NCI-H146 (cell line): ENCODE results near the gene MMD2.
"Not testable (repeated sequence)": the region's sequence is repeated elsewhere in the genome, so short reads cannot be mapped to it uniquely, and the experiment has no call there.

ENCODE experiments used
- DNase-seq: peaks from one replicate; lab custom pipeline; 2025; lab: John Stamatoyannopoulos, UW

The MMD2 gene, protein sequence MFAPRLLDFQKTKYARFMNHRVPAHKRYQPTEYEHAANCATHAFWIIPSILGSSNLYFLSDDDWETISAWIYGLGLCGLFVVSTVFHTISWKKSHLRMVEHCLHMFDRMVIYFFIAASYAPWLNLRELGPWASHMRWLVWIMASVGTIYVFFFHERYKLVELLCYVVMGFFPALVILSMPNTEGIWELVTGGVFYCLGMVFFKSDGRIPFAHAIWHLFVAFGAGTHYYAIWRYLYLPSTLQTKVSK

GRCh38 chr7:4958477-4959301 lies at the start of gene MMD2:
Gene MMD2, minus strand, starts transcription at chr7:4959187. Its CDS starts 170 bp downstream, at chr7:4959017.
- DNase-seq, result peak; percentile 43

- DNase-seq, result no peak
These were observed 46.1 kb upstream of the MMD2 start for GRCh38 chr7:5005066-5005465.

- DNase-seq, result no peak
These were observed 42.9 kb upstream of the MMD2 start for GRCh38 chr7:5001911-5002310.

DNA sequence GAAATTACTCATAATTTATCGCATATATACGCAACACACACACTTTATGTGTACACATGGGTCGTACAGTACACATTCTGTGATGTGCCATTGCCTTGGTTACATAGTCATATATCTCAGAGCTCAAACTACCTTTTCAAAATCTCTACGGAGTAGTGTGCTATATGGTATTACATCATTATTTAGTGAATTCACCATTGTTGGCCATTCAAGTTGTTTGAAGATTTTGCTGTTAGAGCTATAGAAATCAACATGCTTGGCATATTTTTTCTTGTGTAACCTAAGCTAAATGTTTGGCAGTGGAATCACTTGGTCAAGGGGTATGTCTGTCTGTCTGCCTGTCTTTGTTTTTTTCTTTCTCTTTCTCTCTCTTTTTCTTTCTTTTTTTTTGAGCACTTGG lies 42.0 kb upstream of the MMD2 start:
- no peak for DNase-seq

DNA sequence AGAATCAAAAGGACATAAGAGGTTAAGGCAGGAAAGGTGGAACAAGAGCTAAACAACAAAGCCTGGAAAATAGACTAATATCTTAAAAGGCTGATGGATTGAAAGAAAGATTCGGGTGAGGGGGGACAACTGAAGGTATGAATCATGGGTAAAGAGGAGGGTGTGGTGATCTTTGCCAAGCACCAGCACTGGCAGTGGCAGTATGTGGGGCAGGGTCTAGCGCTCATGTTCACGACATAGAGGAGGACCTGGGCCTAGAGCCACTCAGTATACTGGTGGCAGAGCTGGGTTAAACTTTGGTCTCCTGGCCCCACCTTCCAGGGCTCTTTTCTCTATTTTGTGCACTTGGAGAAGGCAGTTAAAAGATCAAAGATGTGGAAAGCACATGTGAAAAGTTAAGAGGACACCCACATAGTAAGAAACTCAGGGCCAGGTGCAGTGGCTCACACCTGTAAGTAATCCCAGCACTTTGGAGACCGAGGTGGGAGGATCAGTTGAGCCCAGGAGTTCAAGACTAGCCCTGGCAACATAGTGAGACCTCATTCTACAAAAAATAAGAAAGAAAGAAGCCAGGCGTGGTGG lies 40.5 kb upstream of the MMD2 start:
- DNase-seq, result no peak

DNA sequence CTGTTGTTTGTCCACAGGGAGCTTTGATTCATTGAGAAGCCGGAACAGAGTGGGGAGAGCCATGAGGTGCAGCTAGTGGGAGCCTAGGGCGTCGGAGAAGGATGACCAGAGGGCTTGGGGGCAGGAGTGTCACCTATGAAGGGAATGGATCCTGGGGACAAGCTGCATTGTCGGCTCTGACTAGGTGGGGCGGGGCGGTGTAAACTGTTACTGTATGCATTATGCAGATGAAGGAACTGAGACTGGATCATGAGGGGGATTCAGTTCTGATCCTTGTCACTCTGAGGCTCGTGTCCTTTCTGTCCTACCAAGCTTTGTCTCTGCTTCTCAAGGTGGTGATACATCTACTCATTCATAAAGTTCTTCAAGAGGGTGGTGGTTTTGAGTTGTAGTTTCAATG lies 39.9 kb upstream of the MMD2 start:
- DNase-seq, result no peak

- DNase-seq, result no peak
These were observed 39.3 kb upstream of the MMD2 start for GRCh38 chr7:4998244-4998643.

DNA sequence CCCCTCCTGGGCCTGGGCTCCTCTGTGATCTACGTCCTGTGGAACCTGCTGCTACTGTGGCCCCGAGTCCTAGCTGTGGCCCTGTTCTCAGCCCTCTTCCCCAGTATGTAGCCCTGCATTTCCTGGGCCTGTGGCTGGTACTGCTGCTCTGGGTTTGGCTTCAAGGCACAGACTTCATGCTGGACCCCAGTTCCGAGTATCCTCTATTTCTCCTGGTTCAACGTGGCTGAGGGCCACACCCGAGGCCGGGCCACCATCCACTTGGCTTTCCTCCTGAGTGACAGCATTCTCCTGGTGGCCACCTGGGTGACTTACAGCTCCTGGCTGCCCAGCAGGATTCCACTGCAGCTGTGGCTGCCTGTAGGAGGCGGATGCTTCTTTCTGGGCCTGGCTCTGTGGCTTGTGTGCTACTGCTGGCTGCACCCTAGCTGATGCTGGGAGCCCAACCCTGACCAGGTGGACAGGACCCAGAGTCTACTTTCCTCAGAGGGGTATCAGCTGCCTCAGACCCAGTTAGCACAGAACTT lies 37.8 kb upstream of the MMD2 start:
- DNase-seq, result no peak

- no peak for DNase-seq
These were observed 36.5 kb upstream of the MMD2 start for GRCh38 chr7:4995429-4995969.

GRCh38 chr7:4993471-4993870 lies 34.5 kb upstream of the MMD2 start:
- DNase-seq, result no peak

GRCh38 chr7:4982741-4983140 lies 23.8 kb upstream of the MMD2 start:
- not testable (repeated sequence) for DNase-seq

- DNase-seq, result not testable (repeated sequence)
These were observed 22.4 kb upstream of the MMD2 start for GRCh38 chr7:4981295-4981890.

DNA sequence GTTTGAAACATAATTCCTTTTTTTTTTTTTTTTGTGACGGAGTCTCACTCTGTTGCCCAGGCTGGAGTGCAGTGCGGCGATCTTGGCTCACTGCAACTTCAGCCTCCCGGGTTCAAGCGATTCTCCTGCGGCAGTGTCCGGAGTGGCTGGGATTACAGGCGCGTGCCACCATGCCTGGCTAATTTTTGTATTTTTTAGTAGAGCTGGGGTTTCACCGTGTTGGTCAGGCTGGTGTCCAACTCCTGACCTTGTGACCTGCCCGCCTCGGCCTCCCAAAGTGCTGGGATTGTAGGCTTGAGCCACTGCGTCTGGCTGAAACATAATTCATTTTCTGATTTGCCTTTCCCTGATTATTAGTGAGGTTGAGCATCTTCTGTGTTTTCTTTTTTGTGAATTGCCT lies 16.6 kb upstream of the MMD2 start:
- DNase-seq, result not testable (repeated sequence)

DNA sequence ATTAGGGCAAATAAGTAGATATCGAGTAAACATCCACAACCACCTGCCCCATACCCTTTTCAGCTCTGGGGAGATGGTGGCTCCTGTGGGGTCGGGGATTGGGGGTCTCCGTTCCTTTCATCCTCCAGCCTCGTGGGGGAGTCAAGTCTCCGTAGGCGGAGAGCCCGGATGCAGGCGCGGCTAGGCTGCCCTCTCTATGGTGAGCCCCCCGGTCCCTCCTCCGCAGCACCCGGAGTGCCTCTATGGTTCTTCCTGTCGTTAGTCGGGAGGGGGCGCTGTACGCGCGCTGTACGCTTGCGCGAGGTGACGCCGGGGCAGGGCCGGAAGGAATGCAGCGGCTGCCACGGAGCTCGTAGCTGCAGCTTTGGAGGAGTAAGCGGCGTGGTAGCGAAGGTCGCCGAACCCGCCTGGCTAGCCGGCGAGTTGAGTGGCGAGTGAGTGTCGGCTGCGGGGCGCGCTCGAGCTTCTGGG lies 14.8 kb upstream of the MMD2 start:
- DNase-seq, result peak; percentile 91

DNA sequence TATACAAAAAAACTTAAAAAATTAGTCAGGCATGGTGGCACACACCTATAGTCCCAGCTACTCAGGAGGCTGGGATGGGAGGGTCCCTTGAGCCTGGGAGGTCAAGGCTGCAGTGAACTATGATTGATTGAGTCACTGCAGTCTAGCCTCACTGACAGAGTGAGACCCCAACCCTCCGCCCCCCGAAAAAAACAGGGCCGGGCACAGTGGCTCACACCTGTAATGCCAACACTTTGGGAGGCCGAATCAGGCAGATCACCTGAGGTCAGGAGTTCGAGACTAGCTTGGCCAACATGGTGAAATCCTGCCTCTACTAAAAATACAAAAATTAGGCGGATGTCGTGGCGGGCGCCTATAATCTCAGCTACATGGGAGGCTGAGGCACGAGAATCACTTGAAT lies 13.5 kb upstream of the MMD2 start:
- DNase-seq, result not testable (repeated sequence)

- DNase-seq, result no peak
These were observed 6.5 kb upstream of the MMD2 start for GRCh38 chr7:4965295-4966022.

- DNase-seq, result no peak
These were observed 5.5 kb upstream of the MMD2 start for GRCh38 chr7:4964506-4964905.

- no peak for DNase-seq
These were observed 4.1 kb upstream of the MMD2 start for GRCh38 chr7:4962872-4963775.

GRCh38 chr7:4960363-4960762 lies 1.4 kb upstream of the MMD2 start:
- DNase-seq, result no peak

- DNase-seq, result no peak
These were observed 906 bp upstream of the MMD2 start for GRCh38 chr7:4959893-4960292.
